SK-N-SH (cell line): ENCODE data around the gene NPW. TPM values are rescaled to one million over a fixed set of nuclear protein-coding genes. Genes with fewer than 3 reads are reported as not detected.

Source experiments
- CTCF ChIA-PET: fragments of 300-600, 350-600 bp; formaldehyde crosslinking; extraction: SDS; loops from one replicate; lab custom pipeline; 2021; lab: Yijun Ruan, JAX
- POLR2A ChIA-PET: fragments of 350-600 bp; sonication (Branson Sonifier 250); formaldehyde crosslinking; extraction: SDS; loops from one replicate; lab custom pipeline; 2020; ENCODE audit warnings: antibody characterized with exemption, inconsistent platforms; lab: Yijun Ruan, JAX
- DNase-seq: peaks from one replicate; pipeline ENCODE4 v3.0.0; 2012
- H2AFZ ChIP-seq: fragments of 200-600 bp; sonication (generic); 2 replicates; pipeline ENCODE4 v1.8.1; 2016; ENCODE audit warnings: antibody characterized with exemption, mild to moderate bottlenecking, low read depth
- H3F3A ChIP-seq: fragments of 200-600 bp; sonication (generic); replicated peaks from 2 replicates; pipeline ENCODE3; 2016; ENCODE audit warnings: antibody characterized with exemption, mild to moderate bottlenecking; ENCODE audit not compliant: insufficient read depth
- H3K27ac ChIP-seq, 2 experiments: fragments of 200-500 bp in 1 of 2; fragments of 200-600 bp in 1 of 2; sonication (Bioruptor generic) in 1 of 2; sonication (generic), shearing (Covaris generic) in 1 of 2; 2 replicates each; pipeline versions ENCODE4 v1.5.1 to v1.6.1; 2014 to 2016; ENCODE audit warnings: low read depth in 2 of 2, inconsistent platforms in 1 of 2, low read length in 1 of 2, mild to moderate bottlenecking in 1 of 2, mixed read lengths in 1 of 2
- H3K27me3 ChIP-seq: fragments of 200-600 bp; sonication (generic), shearing (Covaris generic); 2 replicates; pipeline ENCODE4 v1.6.1; 2016; ENCODE audit warnings: mixed run types; ENCODE audit not compliant: insufficient read depth
- H3K36me3 ChIP-seq, 2 experiments: fragments of 200-500 bp in 1 of 2; fragments of 200-600 bp in 1 of 2; sonication (Bioruptor generic) in 1 of 2; sonication (generic) in 1 of 2; replicated peaks in 1 of 2; 2 replicates each; pipeline versions ENCODE3 to v1.5.1; 2014 to 2016; ENCODE audit warnings: low read length in 1 of 2, mild to moderate bottlenecking in 1 of 2; ENCODE audit not compliant: insufficient read depth in 2 of 2, control insufficient read depth in 1 of 2
- H3K4me1 ChIP-seq, 2 experiments: fragments of 200-500 bp in 1 of 2; fragments of 200-600 bp in 1 of 2; sonication (Bioruptor generic) in 1 of 2; sonication (generic), shearing (Covaris generic) in 1 of 2; 2 replicates each; pipeline versions ENCODE4 v1.5.1 to v1.6.1; 2014 to 2016; ENCODE audit warnings: low read depth in 1 of 2, low read length in 1 of 2, mixed run types in 1 of 2; ENCODE audit not compliant: insufficient read depth in 2 of 2, control insufficient read depth in 1 of 2
- H3K4me2 ChIP-seq: fragments of 200-600 bp; sonication (generic), shearing (Covaris generic); 2 replicates; pipeline ENCODE4 v1.6.1; 2017; ENCODE audit warnings: mixed run types
- H3K4me3 ChIP-seq, 2 experiments: fragments of 200-500 bp in 1 of 2; fragments of 200-600 bp in 1 of 2; sonication (Bioruptor generic) in 1 of 2; sonication (generic), shearing (Covaris generic) in 1 of 2; 2 replicates each; pipeline versions ENCODE4 v1.5.1 to v1.8.1; 2014 to 2016; ENCODE audit warnings: low read depth in 2 of 2, inconsistent platforms in 1 of 2, low read length in 1 of 2, mild to moderate bottlenecking in 1 of 2, mixed read lengths in 1 of 2, moderate library complexity in 1 of 2
- H3K79me2 ChIP-seq: fragments of 200-600 bp; sonication (generic); 2 replicates; pipeline ENCODE4 v1.8.1; 2017; ENCODE audit warnings: mild to moderate bottlenecking; ENCODE audit not compliant: insufficient read depth
- H3K9ac ChIP-seq: fragments of 200-600 bp; sonication (generic); 2 replicates; pipeline ENCODE4 v1.6.1; 2017; ENCODE audit warnings: mixed run types
- H3K9me2 ChIP-seq: fragments of 200-600 bp; sonication (generic); 2 replicates; pipeline ENCODE4 v1.6.1; 2017; ENCODE audit warnings: mixed run types
- H3K9me3 ChIP-seq: fragments of 200-600 bp; sonication (generic); 2 replicates; pipeline ENCODE4 v1.6.1; 2017; ENCODE audit warnings: mixed run types, mild to moderate bottlenecking, moderate library complexity
- H4K20me1 ChIP-seq: fragments of 200-600 bp; sonication (generic); 2 replicates; pipeline ENCODE4 v1.6.1; 2017; ENCODE audit warnings: mild to moderate bottlenecking, mixed run types; ENCODE audit not compliant: insufficient read depth
- CHD2 ChIP-seq: fragments of 150-350 bp; IDR thresholded peaks from 2 replicates; pipeline ENCODE4 v1.6.1; 2018; ENCODE audit warnings: low read length; ENCODE audit not compliant: partially characterized antibody
- CTCF ChIP-seq: fragments of 200-600 bp; sonication (generic); IDR thresholded peaks from 2 replicates; pipeline ENCODE4 v1.6.1; 2017; ENCODE audit warnings: antibody characterized with exemption, mild to moderate bottlenecking, moderate library complexity
- FOXJ3 ChIP-seq: sonication (generic); formaldehyde crosslinking; IDR thresholded peaks from 2 replicates; pipeline ENCODE4 v1.5.1; 2020; ENCODE audit warnings: mild to moderate bottlenecking, missing genetic modification reagents
- GABPA ChIP-seq: IDR thresholded peaks from 2 replicates; pipeline ENCODE4 v1.4.0; 2012; ENCODE audit warnings: low read depth, mild to moderate bottlenecking
- GATA2 ChIP-seq: sonication (generic); formaldehyde crosslinking; IDR thresholded peaks from 2 replicates; pipeline ENCODE4 v1.5.0; 2020; ENCODE audit warnings: mild to moderate bottlenecking, missing genetic modification reagents
- MXI1 ChIP-seq: IDR thresholded peaks from 2 replicates; pipeline ENCODE4 v1.6.1; 2012; ENCODE audit warnings: mild to moderate bottlenecking, low read depth, low read length, improper control_type of control experiment
- NRF1 ChIP-seq: IDR thresholded peaks from 2 replicates; pipeline ENCODE4 v1.6.1; 2012; ENCODE audit warnings: low read depth, mild to moderate bottlenecking, low read length
- SIN3A ChIP-seq: IDR thresholded peaks from 2 replicates; pipeline ENCODE4 v1.6.1; 2012; ENCODE audit warnings: low read depth, mild to moderate bottlenecking, low read length, moderate library complexity, borderline replicate concordance
- SMC3 ChIP-seq: IDR thresholded peaks from 2 replicates; pipeline ENCODE4 v1.6.1; 2012; ENCODE audit warnings: low read depth, low read length, improper control_type of control experiment
- WGBS: methylation state at CpG from one replicate; pipeline ENCODE4 v1.1.6; 2017; ENCODE audit warnings: low lambda C conversion rate; 5-methylcytosine and 5-hydroxymethylcytosine counted together
- polyA plus RNA-seq, 3 experiments: library from polyadenylated mRNA; depleted of rRNA; stranded (reverse); fragments of >200 nt; gene quantifications; 2 replicates each; pipeline ENCODE4 v1.2.3, GENCODE V29; 2012

NPW gene
- polyA plus RNA-seq, 1 of the 3 experiments (the other 2 are of a cell fraction), result 1.1 TPM

DNA sequence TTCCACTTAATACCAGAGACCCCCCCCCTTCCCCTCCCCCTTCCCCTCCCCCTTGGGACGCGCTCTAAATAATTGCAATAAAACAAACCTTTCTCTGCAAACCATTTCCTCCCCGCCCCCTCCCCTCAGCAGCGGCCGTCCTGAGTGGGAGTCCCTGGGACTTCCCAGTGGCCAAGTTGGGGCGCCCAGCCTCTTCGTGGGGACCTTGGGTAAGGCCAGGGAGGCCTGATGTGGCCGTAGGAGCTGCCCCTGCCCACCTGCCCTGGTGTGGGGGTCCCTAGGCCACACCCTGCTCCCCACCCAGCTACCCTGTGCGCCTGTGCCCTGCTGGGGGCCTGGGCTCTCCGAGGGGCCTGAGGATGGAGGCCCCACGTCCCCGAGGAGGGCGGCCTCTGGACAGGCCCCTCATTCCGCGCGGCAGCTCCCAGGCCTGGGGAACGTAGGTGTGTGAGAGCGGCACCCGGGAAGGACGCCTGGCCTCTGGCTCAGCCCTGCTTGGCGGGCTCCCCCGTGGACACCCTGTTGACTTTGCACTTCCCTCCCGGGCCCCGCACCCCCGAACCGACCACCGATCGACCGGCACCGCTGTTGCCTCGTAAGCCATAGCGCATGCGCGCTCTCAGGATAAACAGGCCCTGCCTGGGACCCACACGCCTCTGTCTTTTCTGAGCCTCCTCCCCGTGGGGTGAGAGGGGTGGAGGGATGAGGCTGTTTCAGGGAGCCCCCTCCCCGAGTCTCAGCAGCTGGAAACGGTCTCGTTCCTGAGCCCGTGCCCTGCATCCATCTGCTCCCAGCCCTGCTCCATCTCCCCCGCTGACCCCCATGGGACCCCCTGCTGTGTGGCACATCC lies 19.0 kb downstream of the NPW start:
- Histone ChIP-seq H3K9me2 (no peaks in the 10 kb centered on the region), H3K9ac (no peak overlapping the region), H3K4me3 (no peak overlapping the region), H3F3A (peaks cover 6% of the 10 kb centered on the region), H3K79me2 (peaks cover 16% of the 10 kb centered on the region; the same call in 1 of the 2 replicates), H4K20me1 (no peaks in the 10 kb centered on the region), H3K36me3 (peaks cover 0 to 14% of the 10 kb centered on the region in 2 experiments), H3K9me3 (no peaks in the 10 kb centered on the region), H2AFZ (no peak overlapping the region), H3K27me3 (no peaks in the 10 kb centered on the region), H3K27ac (peak overlapping the region in 1 of 2 experiments; percentile 88; a peak in 2 of 4 replicates), H3K4me1 (peaks cover 24 to 74% of the 10 kb centered on the region in 2 experiments; a peak in 3 of 4 replicates), H3K4me2 (no peak overlapping the region; the same call in 1 of the 2 replicates)
- no peak for TF ChIP-seq SIN3A
- TF ChIP-seq NRF1, result no peak
- no peak for TF ChIP-seq GABPA
- no peak for TF ChIP-seq SMC3
- TF ChIP-seq FOXJ3 (CRISPR knock-in tag), result no peak
- TF ChIP-seq CTCF, result no peak
- peak; percentile 73 for DNase-seq
- ChIA-PET POLR2A (interaction anchor here (1.0 to 2.1 kb wide), 2 partner anchors 9 to 117 kb away, joined by 3 to 10 read pairs; partner anchors contain the start of genes NTHL1, TRAF7 and TSC2), CTCF (interaction anchor here (1.1 to 2.0 kb wide), 4 partner anchors 16 to 114 kb away, joined by 3 to 6 read pairs (median 5); partner anchors contain the start of gene RPL3L)
- 85% methylated on average over 32 of the region's 41 CpGs for WGBS

GRCh38 chr16:2039274-2040031 lies 19.9 kb downstream of the NPW start:
- Histone ChIP-seq H3K4me2 (no peak overlapping the region), H3K9ac (no peak overlapping the region), H3K27ac (peak overlapping the region in 1 of 2 experiments; percentile 88; a peak in 2 of 4 replicates), H2AFZ (no peak overlapping the region), H3K36me3 (peaks cover 0 to 15% of the 10 kb centered on the region in 2 experiments), H3K4me3 (no peak overlapping the region), H3K9me3 (no peaks in the 10 kb centered on the region), H3F3A (peaks cover 3% of the 10 kb centered on the region), H3K79me2 (peaks cover 12% of the 10 kb centered on the region; the same call in 1 of the 2 replicates), H3K9me2 (no peaks in the 10 kb centered on the region), H4K20me1 (no peaks in the 10 kb centered on the region), H3K27me3 (no peaks in the 10 kb centered on the region), H3K4me1 (peaks cover 20 to 68% of the 10 kb centered on the region in 2 experiments; a peak in 3 of 4 replicates)
- POLR2A ChIA-PET, result interaction anchor here (0.9 to 2.1 kb wide), 2 partner anchors 8 to 75 kb away, joined by 4 to 10 read pairs; partner anchors contain the start of genes NTHL1, RPS2 and TSC2
- TF ChIP-seq GATA2 (peak; percentile 11; the same call in 1 of the 2 replicates), CTCF (no peak), CHD2 (peak; percentile 62), MXI1 (peak; percentile 72; the same call in 1 of the 2 replicates)
- CTCF ChIA-PET, result interaction anchor here (0.6 to 2.0 kb wide), 7 partner anchors 10 to 114 kb away, joined by 3 to 11 read pairs (median 5); partner anchors contain the start of gene NHERF2
- 73% methylated on average over 14 of the region's 29 CpGs for WGBS
- peak; percentile 83 for DNase-seq
